Retinal pigment epithelial cell (primary cell): ENCODE measurements around the gene SLC30A7.
"Not testable (repeated sequence)": the region's sequence is repeated elsewhere in the genome, so short reads cannot be mapped to it uniquely, and the experiment has no call there.

Source experiments
- DNase-seq: peaks from one replicate; pipeline ENCODE4 v3.0.0-alpha.2; 2010; ENCODE audit warnings: low read depth
- H3K4me3 ChIP-seq: 2 replicates; pipeline ENCODE4 v1.5.1; 2011; ENCODE audit warnings: mild to moderate bottlenecking, low read length, control low read depth, moderate library complexity
- CTCF ChIP-seq: conservative IDR thresholded peaks from 2 replicates; pipeline ENCODE4 v1.5.1; 2011; ENCODE audit warnings: low read depth, low read length, control low read depth, inconsistent platforms

The SLC30A7 gene

GRCh38 chr1:100926240-100926639 is 30.4 kb downstream of the SLC30A7 start:
- no peak for DNase-seq
- TF ChIP-seq CTCF, result no peak
- no peak overlapping the region for H3K4me3 ChIP-seq

GRCh38 chr1:100927276-100927675 is 31.4 kb downstream of the SLC30A7 start:
- H3K4me3 ChIP-seq, result no peak overlapping the region
- TF ChIP-seq CTCF, result no peak
- no peak for DNase-seq

- TF ChIP-seq CTCF, result peak; percentile 6
- no peak overlapping the region for H3K4me3 ChIP-seq
- no peak for DNase-seq
Measured at GRCh38 chr1:100928128-100928527, 32.2 kb downstream of the SLC30A7 start.

GRCh38 chr1:100930494-100930893 is 34.6 kb downstream of the SLC30A7 start:
- DNase-seq, result no peak
- no peak overlapping the region for H3K4me3 ChIP-seq
- no peak for TF ChIP-seq CTCF

GRCh38 chr1:100931716-100932115 is 35.8 kb downstream of the SLC30A7 start:
- no peak overlapping the region for H3K4me3 ChIP-seq
- DNase-seq, result no peak
- TF ChIP-seq CTCF, result no peak

- not testable (repeated sequence) for H3K4me3 ChIP-seq
Measured at GRCh38 chr1:100933555-100933954, 37.7 kb downstream of the SLC30A7 start.

GRCh38 chr1:100936194-100936967 is 40.5 kb downstream of the SLC30A7 start:
- no peak for DNase-seq
- H3K4me3 ChIP-seq, result no peak overlapping the region
- TF ChIP-seq CTCF, result no peak

More at GRCh38 chr1:100933555-100933954, 37.7 kb downstream of the SLC30A7 start:
- DNase-seq, result not testable (repeated sequence)

GRCh38 chr1:100941098-100941527 is 45.2 kb downstream of the SLC30A7 start:
- no peak for TF ChIP-seq CTCF
- no peak for DNase-seq
- no peak overlapping the region for H3K4me3 ChIP-seq
